Stimulated activated CD8-positive, alpha-beta memory T cell treated with anti-CD3 and anti-CD28 coated beads, Interleukin-15, amount 100 ng/mL, for 4 hours (primary cell): ENCODE data around the gene AHNAK.
"Not testable (repeated sequence)": the region's sequence is repeated elsewhere in the genome, so short reads cannot be mapped to it uniquely, and the experiment has no call there.

Experiments used
- DNase-seq, 2 donors: peaks; one replicate each; pipeline ENCODE4 v3.0.0-alpha.2; 2020; ENCODE audit warnings: low read depth in 2 of 2

Gene AHNAK

DNA sequence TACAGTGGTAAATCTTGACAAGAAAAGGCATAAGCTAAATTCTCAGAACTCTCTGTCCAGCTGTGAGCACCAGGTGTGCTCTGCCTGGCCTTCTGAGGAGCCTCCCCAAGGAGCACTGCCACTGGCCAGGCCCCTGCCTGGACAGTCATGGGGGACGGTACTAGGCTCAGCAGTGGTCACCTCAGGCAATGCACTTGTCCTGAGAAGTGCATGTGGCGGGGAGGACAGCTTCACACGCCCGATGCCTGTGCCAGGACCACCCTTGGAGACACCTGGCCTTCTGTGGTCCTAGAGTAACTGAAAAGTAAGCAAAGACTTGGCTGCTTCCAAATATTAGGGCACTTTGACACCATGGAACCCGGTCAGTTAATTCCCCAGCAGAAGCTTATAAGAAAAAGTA, 156.4 kb downstream of the AHNAK start:
- DNase-seq, result no peak

DNA sequence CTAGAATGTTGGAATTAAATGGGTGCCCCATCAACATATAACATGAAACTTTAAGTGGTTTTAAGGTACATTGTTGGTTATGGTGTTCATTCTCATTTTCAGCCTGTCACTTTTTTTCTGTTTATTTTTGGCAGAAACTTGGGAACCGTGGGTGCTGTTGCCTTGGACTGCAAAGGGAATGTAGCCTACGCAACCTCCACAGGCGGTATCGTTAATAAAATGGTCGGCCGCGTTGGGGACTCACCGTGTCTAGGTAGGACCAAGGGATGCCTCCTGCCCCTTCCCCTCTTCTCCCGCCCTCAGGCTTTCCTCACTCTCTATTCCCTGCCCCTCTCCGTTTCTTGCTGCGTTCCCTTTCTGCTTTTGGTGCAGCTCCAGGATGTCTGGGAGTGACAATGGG, 157.6 kb downstream of the AHNAK start:
- no peak for DNase-seq

DNA sequence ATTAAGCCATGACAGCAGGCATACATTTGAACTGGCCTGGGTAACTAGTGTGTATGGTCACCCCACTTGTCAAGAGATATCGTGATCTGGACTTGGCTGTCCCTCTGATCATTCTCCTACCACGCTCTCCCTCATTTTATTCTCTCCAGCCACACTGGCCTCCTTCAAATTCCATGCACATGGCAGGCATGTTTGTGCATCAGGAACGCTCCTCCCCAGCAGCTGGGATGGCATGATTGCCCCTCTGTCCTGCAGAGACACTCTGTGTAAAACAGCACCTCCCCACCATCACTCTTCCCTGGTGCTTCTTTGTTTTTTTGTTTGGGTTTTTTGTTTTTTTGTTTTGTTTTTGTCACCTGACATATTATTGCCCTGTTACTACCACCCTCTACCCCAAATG, 159.2 kb downstream of the AHNAK start:
- no peak for DNase-seq

DNA sequence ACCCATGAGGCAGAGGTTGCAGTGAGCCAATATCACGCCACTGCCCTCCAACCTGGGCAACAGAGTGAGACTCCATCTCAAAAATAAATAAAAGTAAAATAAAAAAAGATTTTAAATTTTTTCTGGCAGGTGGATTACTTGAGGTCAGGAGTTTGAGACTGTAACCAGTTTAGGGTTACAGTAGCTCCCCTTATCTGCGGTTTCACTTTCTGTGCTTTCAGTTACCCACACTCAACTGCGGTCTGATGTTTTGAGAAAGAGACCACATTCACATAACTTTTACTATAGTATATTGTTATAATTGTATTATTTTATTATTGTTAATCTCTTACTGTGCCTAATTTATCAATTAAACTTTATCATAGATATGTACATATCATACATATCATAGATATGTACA, 160.5 kb downstream of the AHNAK start:
- DNase-seq, result not testable (repeated sequence)

DNA sequence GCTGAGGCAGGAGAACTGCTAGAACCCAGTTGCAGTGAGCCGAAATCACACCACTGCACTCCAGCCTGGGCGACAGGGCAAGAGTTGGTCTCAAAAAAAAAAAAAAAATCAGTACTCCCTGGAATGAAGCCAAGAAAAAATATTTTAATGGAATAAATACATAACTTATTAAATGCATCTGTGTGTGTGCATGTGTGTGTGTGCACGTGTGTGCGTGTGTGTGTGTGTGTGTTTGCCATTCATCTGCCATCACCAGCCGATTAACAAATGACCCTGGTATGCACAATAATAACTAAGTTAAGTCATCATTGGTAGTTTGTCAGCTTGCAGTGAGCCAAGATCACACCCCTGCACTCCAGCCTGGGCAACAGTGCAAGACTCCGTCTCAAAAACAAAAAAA, 162.8 kb downstream of the AHNAK start:
- no peak for DNase-seq
